Fibroblast of skin of left biceps (primary cell): ENCODE data around the gene CDC45.

Experiments used
- DNase-seq, 2 experiments: peaks; one replicate each; pipeline ENCODE4 v3.0.0-alpha.2; 2013; ENCODE audit warnings: low read depth in 2 of 2

The CDC45 gene

GRCh38 chr22:19565382-19566278 is 85.9 kb downstream of the CDC45 start:
- no peak for DNase-seq

DNA sequence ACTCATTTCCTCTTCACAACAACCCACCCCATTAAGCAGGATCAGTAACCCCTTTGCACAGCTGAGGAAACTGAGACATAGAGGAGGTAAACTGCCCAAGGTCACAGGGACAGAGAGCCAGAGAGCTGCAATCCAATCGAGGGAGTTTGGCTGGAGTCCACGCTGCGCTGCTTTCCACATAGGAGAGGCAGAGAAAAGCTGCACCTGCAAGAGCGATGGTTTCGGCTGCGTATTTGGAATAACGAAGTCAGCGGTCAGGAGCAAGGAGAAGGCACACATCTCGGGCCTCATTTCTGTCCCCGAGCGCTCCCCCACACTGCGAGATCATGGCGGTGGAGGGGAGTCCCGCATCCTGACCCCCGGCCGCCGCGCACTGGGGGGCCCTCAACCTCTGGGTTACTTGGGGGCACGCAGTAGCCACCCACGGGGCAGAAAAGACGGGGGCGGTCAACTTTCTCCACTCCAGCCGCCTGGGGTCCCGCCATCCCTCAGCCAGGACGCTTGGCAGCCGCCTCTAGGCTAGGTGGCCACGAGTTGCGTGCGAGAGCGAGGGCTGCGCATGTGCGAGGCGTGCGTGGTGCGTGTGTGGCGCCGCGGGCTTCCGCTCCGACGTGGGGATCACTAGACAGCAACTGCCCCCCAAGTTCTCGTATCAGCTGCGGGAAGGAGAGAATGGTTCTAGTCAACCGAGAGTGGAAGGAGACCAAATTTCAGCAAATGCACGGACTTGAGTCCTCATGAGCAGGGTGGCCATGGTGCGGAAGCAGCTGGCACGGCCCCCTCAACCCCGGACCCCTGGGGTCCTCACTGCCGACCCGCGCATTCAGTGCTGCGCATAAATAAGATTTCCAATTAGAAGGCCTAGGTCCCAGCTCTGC is 86.8 kb downstream of the CDC45 start:
- DNase-seq: no peak

- DNase-seq: no peak
Observed at GRCh38 chr22:19567157-19568009, 87.7 kb downstream of the CDC45 start.

- DNase-seq: peak; percentile 24 to 30
Observed at GRCh38 chr22:19568337-19569275, 88.9 kb downstream of the CDC45 start.

- no peak for DNase-seq
Observed at GRCh38 chr22:19569276-19569640, 89.5 kb downstream of the CDC45 start.

DNA sequence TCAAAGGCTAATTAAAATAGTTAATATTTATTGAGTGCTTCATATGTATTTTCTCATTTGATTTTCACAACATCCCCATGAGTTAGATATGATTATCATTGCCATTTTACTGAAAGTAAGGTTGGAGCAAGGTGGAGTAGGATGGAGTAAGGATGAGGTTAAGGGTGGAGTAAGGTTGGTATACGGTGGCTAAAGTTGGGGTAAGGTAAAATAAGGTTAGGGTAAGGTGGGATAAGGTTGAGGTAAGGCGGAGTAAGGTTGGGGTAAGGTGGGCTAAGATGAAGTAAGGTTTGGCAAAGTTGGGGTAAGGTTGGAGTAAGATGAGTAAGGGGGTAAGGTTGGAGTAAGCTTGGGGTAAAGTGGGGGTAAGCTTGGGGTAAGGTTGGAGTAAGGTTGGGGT is 90.3 kb downstream of the CDC45 start:
- no peak for DNase-seq
